Endodermal cell (in vitro differentiated cells): Measurements from ENCODE around the gene SLITRK4. TPM values are rescaled to one million over a fixed set of nuclear protein-coding genes. Genes with fewer than 3 reads are reported as not detected.

Experiments used
- DNase-seq: peaks from one replicate; pipeline ENCODE4 v3.0.0-alpha.2; 2017
- H3K27ac ChIP-seq: 2 replicates; pipeline ENCODE4 v1.5.1; 2013; ENCODE audit warnings: mild to moderate bottlenecking, low read depth, low read length, moderate library complexity
- H3K27me3 ChIP-seq: 2 replicates; pipeline ENCODE4 v1.6.1; 2013; ENCODE audit warnings: mild to moderate bottlenecking, low read length, moderate library complexity; ENCODE audit not compliant: insufficient read depth, control insufficient read depth, poor library complexity, severe bottlenecking
- H3K36me3 ChIP-seq: 2 replicates; pipeline ENCODE4 v1.7.0; 2013; ENCODE audit warnings: mild to moderate bottlenecking, low read length, moderate library complexity; ENCODE audit not compliant: control insufficient read depth, insufficient read depth
- H3K4me1 ChIP-seq: one replicate; pipeline ENCODE4 v1.7.0; 2013; ENCODE audit warnings: low read length; ENCODE audit not compliant: control insufficient read depth, insufficient read depth
- H3K4me3 ChIP-seq: 2 replicates; pipeline ENCODE4 v1.5.1; 2013; ENCODE audit warnings: mild to moderate bottlenecking, low read length, moderate library complexity
- H3K9ac ChIP-seq: 2 replicates; pipeline ENCODE4 v1.6.1; 2013; ENCODE audit warnings: mild to moderate bottlenecking, low read length, moderate library complexity; ENCODE audit not compliant: poor library complexity, severe bottlenecking; ENCODE audit errors: extremely low read depth
- H3K9me3 ChIP-seq: 2 replicates; pipeline ENCODE4 v1.6.1; 2013; ENCODE audit warnings: mild to moderate bottlenecking, low read length, moderate library complexity; ENCODE audit not compliant: control insufficient read depth
- H3K27ac Mint-ChIP-seq: 2 replicates; pipeline ENCODE4 v1.8.0; 2020; ENCODE audit warnings: mixed read lengths
- H3K27me3 Mint-ChIP-seq: 2 replicates; pipeline ENCODE4 v1.8.0; 2021; ENCODE audit warnings: mild to moderate bottlenecking, mixed read lengths; ENCODE audit not compliant: insufficient read depth
- H3K36me3 Mint-ChIP-seq: 2 replicates; pipeline ENCODE4 v1.8.0; 2020; ENCODE audit warnings: low read depth, mixed read lengths
- H3K4me1 Mint-ChIP-seq: 2 replicates; pipeline ENCODE4 v1.8.0; 2020; ENCODE audit warnings: mixed read lengths
- H3K4me3 Mint-ChIP-seq: 2 replicates; pipeline ENCODE4 v1.8.0; 2020; ENCODE audit warnings: mild to moderate bottlenecking, moderate library complexity, mixed read lengths
- H3K9me3 Mint-ChIP-seq: 2 replicates; pipeline ENCODE4 v1.8.0; 2020; ENCODE audit warnings: mild to moderate bottlenecking, mixed read lengths
- CTCF ChIP-seq: fragments of 200-600 bp; sonication (generic); conservative IDR thresholded peaks from 2 replicates; pipeline ENCODE4 v1.5.0; 2021; ENCODE audit warnings: antibody characterized with exemption, mild to moderate bottlenecking
- WGBS, 2 experiments: methylation state at CpG; one replicate each; pipeline versions ENCODE4 v1.1.5 to v1.1.7; 2013; ENCODE audit warnings: missing lambda C conversion rate in 2 of 2, mixed read lengths in 1 of 2; ENCODE audit not compliant: insufficient coverage in 1 of 2, insufficient read length in 1 of 2; 5-methylcytosine and 5-hydroxymethylcytosine counted together
- total RNA-seq, 2 donors: library from RNA; stranded (reverse); fragmentation: NEBNext Ultra II Directional in 1 of 2; extraction: Animal tissue kit (Norgen Biotek cat#: 25700) in 1 of 2; gene quantifications; 2 replicates in 1 of 2; 3 replicates in 1 of 2; pipeline ENCODE4 v1.2.1, GENCODE V29; 2021

SLITRK4 gene
- total RNA-seq, 2 donors from 2014 or later: 5.6 to 11.5 TPM

DNA sequence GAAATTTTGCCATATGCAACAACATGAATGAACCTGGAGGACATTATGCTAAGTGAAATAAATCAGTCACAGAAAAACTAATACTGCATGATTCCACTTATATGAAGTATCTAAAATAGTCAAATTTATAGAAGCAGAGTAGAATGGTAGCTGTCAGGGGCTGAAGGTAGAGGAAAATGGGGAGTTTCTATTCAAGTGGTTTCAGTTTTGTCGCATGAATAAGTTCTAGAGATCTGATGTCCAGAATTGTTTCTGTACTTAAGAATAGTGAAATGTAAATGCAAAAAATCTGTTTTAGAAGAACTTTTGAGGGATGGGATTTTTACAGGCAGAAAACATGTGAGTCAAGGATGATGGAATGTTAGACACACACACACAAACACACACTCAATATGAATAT, 34.1 kb downstream of the SLITRK4 start:
- no peak overlapping the region for H3K9ac ChIP-seq
- Mint-ChIP-seq H3K4me3 (no peak overlapping the region), H3K36me3 (no peaks in the 10 kb centered on the region), H3K9me3 (peaks cover 55% of the 10 kb centered on the region), H3K4me1 (peaks cover 4% of the 10 kb centered on the region), H3K27ac (no peak overlapping the region), H3K27me3 (no peaks in the 10 kb centered on the region)
- DNase-seq: no peak
- H3K9me3 ChIP-seq: no peaks in the 10 kb centered on the region
- TF ChIP-seq CTCF: no peak
- no peaks in the 10 kb centered on the region for H3K36me3 ChIP-seq
- H3K27ac ChIP-seq: no peak overlapping the region
- no peaks in the 10 kb centered on the region for H3K4me1 ChIP-seq
- H3K27me3 ChIP-seq: no peaks in the 10 kb centered on the region
- no peak overlapping the region for H3K4me3 ChIP-seq
- 85% methylated on average over 1 of the region's 1 CpG; no CpG with 5 or more reads in 1 of the 2 experiments for WGBS, 2 experiments

DNA sequence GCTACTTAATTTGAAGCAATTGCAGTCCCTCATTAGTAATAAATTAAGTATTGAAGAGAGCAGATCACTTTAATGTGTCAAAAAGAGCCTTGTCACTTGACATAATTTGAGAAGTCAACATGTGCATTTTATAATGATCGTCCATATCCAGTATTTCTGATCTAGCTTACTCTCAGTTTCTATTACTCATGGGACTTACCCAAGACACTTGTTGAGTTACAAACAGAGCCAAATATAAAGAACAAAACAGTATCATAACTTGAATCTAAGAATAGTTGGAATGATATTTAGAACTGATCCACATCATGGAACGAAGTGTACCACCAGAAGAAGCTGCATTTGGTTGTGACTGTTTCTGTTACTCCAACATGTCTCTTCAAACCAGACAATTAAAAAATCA, 54.7 kb downstream of the SLITRK4 start:
- DNase-seq: no peak

DNA sequence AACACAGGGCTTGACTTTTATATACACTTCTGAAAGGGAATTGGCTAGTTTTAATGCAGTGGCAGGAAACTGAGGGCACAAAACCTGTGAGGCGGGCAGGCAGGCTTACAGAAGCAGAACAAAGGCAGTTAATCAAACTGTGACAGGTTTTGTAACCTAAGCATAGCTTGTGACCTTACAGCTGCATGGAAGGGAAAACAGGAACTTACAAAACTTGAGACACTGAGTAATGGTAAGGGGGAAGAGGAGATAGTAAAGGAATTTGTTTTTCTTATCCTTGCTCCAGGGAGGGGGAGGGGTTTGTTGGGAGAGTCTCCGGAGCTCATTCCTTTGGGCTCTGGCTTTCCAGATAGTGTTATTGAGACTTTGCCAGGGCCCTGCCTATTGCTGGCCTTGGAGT, 55.6 kb downstream of the SLITRK4 start:
- Mint-ChIP-seq H3K4me3 (no peak overlapping the region), H3K9me3 (peaks cover 48% of the 10 kb centered on the region)
- H3K9ac ChIP-seq: no peak overlapping the region

More for the DNA sequence above, 54.7 kb downstream of the SLITRK4 start:
- Histone ChIP-seq H3K9me3 (peaks cover 20% of the 10 kb centered on the region), H3K4me1 (no peaks in the 10 kb centered on the region), H3K36me3 (no peaks in the 10 kb centered on the region), H3K27ac (no peak overlapping the region), H3K4me3 (no peak overlapping the region), H3K9ac (no peak overlapping the region), H3K27me3 (no peaks in the 10 kb centered on the region)
- H3K9me3 Mint-ChIP-seq: peaks cover 44% of the 10 kb centered on the region
- 72% methylated on average over 2 of the region's 2 CpGs; no CpG with 5 or more reads in 1 of the 2 experiments for WGBS, 2 experiments
- no peak overlapping the region for H3K4me3 Mint-ChIP-seq
- no peaks in the 10 kb centered on the region for H3K36me3 Mint-ChIP-seq
- TF ChIP-seq CTCF: no peak
- H3K4me1 Mint-ChIP-seq: peaks cover 2% of the 10 kb centered on the region
- H3K27me3 Mint-ChIP-seq: no peaks in the 10 kb centered on the region
- no peak overlapping the region for H3K27ac Mint-ChIP-seq

More for the DNA sequence above, 55.6 kb downstream of the SLITRK4 start:
- Mint-ChIP-seq H3K27me3 (no peaks in the 10 kb centered on the region), H3K36me3 (no peaks in the 10 kb centered on the region), H3K4me1 (no peaks in the 10 kb centered on the region), H3K27ac (no peak overlapping the region)
- H3K4me1 ChIP-seq: no peaks in the 10 kb centered on the region
- WGBS, 2 experiments: 50 to 70% methylated on average over 1 to 2 of the region's 2 CpGs
- peaks cover 15% of the 10 kb centered on the region for H3K9me3 ChIP-seq
- no peak for TF ChIP-seq CTCF
- H3K27ac ChIP-seq: no peak overlapping the region
- no peaks in the 10 kb centered on the region for H3K36me3 ChIP-seq
- DNase-seq: no peak
- no peaks in the 10 kb centered on the region for H3K27me3 ChIP-seq
- H3K4me3 ChIP-seq: no peak overlapping the region

Other genes with a start within 250 kb of the SLITRK4 start
- gene SPANXN3, start 118.6 kb downstream of the SLITRK4 start, total RNA-seq: not detected
- gene SPANXN2, start 84.7 kb upstream of the SLITRK4 start, total RNA-seq: not detected
- gene UBE2NL, start 248.0 kb upstream of the SLITRK4 start, total RNA-seq: under 1 TPM; 0.22 to 0.69 TPM